Skin epidermis (tissue), 12 donors: ENCODE data around the gene RHBDD1.

Source experiments
- H3K27ac ChIP-seq, 21 experiments: fragments of 200-600 bp; sonication (generic) in 11 of 21; one replicate each; pipeline ENCODE4 v1.5.0; 2020; ENCODE audit warnings: mild to moderate bottlenecking in 3 of 21, inconsistent platforms in 2 of 21, moderate library complexity in 2 of 21
- H3K4me3 ChIP-seq, 7 experiments: fragments of 200-600 bp; sonication (generic) in 2 of 7; one replicate each; pipeline ENCODE4 v1.5.0; 2020; ENCODE audit warnings: inconsistent platforms in 2 of 7, mild to moderate bottlenecking in 2 of 7, moderate library complexity in 1 of 7

Gene RHBDD1

DNA sequence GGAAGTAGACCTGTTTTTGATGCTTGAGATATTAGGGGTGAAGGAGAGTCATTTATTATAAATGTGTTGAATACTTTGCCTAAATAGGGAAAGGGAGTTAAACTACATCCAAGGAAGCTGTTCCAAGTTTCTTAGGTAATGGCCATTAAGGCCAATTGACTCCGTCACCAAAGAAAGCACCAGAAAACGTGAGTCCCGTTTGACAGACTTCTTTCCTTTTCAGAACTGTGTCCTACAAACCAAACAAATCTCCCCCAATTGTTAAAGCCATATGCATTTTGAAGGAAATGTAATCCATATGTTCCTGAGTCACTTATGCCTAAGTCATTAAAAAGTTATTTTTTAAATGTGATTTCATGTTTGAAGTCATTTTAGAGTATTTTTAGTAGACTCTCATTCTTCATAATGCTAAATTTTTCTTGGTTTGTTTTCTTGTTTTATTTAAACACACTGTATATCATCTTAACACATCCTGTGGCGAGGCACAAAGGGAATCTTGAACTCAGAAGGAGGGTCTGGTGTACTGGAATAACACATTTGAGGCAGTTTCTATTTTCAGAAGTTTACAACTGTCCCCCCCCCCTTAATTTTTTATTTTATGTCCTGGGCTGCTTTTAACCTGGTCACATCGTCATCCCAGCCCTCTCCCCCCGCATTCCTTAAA, 133.7 kb downstream of the RHBDD1 start:
- no peak overlapping the region for H3K4me3 ChIP-seq
- H3K27ac ChIP-seq, result peak overlapping the region in 9 of 21 experiments; percentile 1 to 54 (median 34)

DNA sequence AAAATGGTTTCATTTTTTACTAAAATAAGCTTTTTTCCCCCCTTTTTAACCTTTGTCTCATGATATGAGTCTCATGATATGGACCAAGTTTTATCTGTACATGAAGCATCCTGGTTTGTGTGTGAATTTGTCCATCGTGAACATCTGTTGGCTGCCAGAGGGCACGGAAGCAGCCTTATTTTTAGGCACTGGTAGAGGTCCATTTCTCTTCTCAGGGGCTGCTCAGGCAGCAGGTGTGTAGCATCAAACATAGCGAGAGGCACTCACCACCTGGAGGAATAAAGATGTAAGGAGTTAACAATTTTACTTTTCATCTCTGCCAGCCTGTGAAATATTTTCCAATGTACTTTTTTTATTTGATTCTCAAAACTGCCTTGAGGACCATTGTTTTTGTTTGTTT, 134.5 kb downstream of the RHBDD1 start:
- Histone ChIP-seq H3K27ac (peak overlapping the region in 11 of 21 experiments; percentile 1 to 59 (median 34)), H3K4me3 (no peak overlapping the region)

DNA sequence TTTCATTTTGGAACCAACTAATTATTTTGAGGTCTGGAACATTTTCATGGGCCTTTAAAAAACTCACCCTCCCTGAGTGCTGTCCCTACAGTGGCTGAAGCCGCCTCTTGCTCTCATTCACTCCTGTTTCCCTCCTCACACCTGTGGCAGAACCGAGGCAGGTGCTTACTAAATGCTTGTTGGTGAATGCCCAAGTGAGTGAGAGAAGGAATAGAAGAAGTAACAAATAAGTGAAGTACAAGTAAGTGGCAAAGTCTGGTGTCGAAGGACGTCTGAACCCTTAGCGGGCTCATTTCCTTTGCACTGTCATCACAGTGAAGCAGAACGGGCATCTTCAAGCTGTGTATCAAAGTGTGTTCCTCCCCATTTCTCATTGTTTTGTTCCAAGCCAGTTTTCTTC, 135.2 kb downstream of the RHBDD1 start:
- peak overlapping the region in 3 of 21 experiments; percentile 29 to 59 (median 54) for H3K27ac ChIP-seq

DNA sequence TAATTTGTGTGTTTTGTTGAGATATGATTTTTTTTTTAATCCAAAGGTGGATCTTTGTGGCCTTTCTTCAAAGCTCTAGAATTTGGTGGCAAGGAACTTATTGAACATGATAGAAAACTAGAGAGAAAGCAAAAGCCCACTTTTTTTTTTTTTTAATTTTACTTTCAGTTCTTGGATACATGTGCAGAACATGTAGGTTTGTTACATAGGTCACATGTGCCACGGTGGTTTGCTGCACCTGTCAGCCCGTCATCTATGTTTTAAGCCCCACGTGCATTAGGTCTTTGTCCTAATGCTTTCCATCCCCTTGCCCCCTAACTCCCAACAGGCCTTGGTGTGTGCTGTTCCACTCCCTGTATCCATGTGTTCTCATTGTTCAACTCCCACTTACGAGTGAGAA, 135.9 kb downstream of the RHBDD1 start:
- H3K4me3 ChIP-seq, result no peak overlapping the region

More for the DNA sequence above, 135.2 kb downstream of the RHBDD1 start:
- no peak overlapping the region for H3K4me3 ChIP-seq

DNA sequence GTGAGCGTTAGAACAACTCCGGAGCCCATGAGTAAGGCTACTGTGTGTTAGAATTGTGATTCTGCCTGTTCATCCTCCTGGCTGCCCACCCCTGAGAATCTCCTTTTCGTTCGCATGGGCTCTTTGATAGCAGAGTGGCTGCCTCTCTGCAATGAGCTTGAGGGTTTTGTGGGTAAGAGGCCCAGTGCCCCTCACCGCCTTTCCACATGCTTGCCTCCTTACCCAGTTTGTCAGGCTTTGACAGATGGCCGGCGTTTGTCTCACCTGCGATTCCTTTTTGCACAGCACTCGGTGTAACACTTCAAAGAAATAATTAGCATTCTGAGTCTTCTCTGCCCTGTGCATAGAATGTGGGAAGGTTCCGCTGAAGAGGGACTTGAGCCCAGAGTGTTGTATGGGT, 138.0 kb downstream of the RHBDD1 start:
- no peak overlapping the region for H3K4me3 ChIP-seq
- no peak overlapping the region for H3K27ac ChIP-seq

More for the DNA sequence above, 135.9 kb downstream of the RHBDD1 start:
- peak overlapping the region in 1 of 21 experiments; percentile 59 for H3K27ac ChIP-seq

DNA sequence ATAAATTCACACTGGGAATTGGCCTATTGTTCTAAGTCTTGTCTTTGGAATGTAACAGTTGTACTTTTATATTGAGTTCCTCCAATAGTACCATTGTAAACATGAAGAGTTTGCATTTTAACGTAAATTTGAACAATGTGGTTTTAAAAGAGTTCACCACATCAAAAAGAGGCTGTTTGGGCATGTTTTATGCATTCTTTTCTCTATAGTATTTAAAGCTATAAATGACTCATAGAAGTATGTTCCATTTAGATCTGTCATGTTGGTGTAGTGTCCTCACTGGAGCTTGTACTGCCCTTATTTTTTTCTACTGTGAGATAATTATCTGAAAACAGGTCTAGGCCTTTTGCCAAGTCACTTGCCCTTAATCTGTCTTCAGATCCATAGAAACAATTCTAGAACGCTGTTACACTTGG, 141.9 kb downstream of the RHBDD1 start:
- no peak overlapping the region for H3K4me3 ChIP-seq
- H3K27ac ChIP-seq, result no peak overlapping the region

DNA sequence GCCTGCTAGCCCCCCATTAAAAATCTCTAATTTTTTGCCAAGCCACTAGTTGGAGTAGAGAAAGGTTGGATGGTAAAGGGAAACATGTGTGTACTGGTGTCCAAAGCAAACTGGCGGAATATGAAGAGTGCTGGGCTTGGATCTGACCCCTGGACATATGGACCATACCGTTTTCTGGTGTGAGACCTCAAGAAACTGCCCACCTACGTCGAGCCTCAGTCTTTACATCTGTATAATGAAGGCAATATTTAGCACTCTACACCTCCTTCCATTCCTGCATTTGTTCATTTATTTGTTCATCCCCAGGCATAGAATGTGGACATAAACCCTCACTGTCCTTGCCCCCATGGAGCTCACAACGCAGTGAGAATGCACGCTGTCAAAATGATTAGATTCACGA, 142.4 kb downstream of the RHBDD1 start:
- Histone ChIP-seq H3K27ac (no peak overlapping the region), H3K4me3 (no peak overlapping the region)

DNA sequence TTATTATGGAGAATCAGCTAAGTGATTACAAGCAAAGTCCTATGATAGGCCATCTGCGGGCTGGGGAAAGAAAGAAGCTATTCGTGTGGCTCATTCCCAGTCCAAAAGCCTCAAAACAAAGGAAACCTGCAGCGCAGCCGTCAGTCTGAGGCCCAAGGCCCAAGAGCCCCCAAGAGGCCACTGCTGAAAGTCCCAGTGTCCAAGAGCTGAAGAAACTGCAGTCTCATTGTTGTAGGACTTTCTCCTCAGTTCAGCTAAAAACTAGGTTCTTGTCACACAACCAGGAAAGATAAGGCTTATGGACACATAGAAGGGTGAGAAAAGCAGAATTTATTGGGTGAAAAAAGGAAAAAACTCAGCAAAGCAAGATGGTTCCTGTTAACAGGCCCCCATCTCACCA, 143.2 kb downstream of the RHBDD1 start:
- Histone ChIP-seq H3K4me3 (no peak overlapping the region), H3K27ac (no peak overlapping the region)

DNA sequence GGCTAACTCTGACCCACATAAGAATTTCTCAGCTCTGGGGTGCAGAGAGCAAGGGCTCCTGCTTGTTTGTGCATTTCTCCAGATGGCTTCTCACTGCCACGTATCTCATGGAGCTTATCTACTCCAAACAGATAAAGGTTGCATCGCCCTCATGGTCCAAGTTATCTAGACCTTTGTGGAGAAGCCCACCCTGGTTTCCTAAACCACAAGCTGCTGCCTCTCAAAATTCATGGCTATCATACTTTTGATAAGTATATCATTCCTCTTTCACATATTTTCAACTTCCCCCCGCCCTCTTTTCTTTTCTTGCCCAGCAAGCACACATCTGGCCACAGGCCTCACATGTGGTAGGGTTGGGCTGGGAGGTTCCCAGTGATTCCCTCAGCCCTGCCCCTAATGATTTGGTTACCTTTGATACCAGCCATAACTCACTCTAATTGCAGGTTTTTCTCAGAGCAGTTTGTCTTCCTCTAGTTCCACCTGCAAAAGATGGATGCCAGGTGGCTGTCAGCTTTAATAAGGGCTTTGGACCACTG, 146.0 kb downstream of the RHBDD1 start:
- no peak overlapping the region for H3K4me3 ChIP-seq
- H3K27ac ChIP-seq, result no peak overlapping the region

DNA sequence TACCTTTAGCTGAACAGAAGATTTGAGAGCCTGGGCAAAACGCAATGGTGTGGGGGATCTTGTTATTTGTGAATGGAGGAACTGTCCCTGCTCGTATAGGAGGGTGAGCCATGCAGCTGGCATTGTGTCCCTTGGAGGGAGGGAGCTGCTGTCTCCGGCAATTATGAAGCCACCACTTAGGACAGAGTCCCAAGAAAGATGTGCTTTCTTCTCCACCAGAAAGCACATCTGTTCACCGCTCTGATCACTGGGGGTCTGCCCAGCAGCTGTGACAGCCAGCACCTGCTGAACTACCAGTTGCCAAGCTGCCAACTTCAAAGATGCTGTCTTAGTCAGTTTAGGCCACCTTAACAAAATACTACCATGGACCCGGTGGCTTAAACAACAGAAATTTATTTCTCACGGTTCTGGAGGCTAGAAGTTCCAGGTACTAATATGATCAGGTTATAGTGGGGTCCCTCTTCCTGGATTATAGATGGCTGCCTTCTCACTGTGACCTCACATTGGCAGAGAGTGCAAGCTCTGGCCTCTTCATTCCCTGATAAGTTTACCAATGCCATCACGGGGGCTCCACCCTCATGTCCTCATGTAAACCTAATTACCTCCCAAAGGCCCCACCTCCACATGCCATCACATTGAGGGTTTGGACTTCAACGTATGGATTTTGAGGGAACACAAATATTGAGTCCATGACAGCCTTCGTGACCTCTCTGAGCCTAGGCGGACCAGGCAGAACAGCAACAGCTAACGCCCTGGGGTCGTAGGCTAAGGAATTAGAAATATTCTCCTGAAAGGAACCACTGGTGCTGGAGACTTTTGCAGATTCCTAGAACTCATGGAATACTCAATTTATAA, 148.3 kb downstream of the RHBDD1 start:
- peak overlapping the region in 5 of 21 experiments; percentile 4 to 64 (median 29) for H3K27ac ChIP-seq
- H3K4me3 ChIP-seq, result no peak overlapping the region

DNA sequence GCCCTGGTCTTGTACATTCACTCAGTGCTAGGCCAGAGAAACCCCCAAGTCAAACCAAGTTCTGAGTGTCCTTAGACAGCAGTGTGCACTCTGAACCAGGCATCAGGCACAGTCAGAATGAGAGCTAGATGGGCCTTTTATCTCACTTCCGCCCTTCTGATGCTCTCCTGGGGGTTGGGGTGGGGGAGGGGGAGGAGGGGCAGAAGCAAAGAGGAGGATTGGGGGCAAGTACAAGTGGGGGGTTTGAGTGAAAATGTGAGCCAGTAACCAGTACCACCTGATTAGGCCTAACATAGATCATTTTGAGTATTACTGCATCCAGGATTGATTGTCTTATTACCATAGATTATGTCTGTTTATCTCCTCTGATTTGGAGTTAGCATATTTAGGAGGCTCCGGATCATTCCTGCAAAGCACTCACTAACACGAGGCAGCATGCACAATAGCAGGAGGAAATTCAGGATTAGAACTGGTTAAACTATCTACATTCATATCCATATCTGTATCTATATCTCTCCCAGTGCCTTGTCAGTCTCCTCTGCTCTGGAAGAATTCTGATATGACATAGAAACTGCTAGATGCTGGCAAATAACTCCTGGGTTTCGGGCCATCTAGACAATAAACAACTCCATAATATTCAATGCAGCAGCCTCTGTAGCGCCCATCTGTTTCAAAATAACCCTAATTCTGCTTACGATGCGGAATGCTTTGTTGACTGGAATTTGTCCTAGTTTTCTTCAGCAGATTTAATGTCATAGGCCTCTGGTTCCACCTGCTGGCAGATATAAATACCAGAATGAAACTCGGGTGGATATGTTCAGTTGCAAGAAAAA, 149.1 kb downstream of the RHBDD1 start:
- H3K4me3 ChIP-seq, result no peak overlapping the region
- peak overlapping the region in 9 of 21 experiments; percentile 4 to 64 (median 40) for H3K27ac ChIP-seq

DNA sequence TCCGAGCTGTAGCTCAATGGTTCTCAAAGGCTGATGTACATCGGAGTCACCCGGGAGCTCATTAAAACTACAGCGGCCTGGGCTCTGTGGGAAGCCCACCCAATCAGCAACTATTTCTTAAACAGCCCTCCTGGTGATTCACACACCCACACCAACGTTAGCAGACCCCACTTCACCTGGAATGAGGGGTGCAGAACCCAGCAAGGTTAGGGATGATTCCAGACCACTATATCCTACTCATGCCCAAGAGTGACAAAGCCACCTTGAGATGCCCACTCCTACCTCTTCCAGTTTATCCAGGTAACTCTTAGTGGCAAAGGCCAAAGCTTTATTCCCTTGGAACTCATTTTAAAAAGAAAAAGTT, 149.7 kb downstream of the RHBDD1 start:
- H3K27ac ChIP-seq, result no peak overlapping the region
- H3K4me3 ChIP-seq, result no peak overlapping the region

DNA sequence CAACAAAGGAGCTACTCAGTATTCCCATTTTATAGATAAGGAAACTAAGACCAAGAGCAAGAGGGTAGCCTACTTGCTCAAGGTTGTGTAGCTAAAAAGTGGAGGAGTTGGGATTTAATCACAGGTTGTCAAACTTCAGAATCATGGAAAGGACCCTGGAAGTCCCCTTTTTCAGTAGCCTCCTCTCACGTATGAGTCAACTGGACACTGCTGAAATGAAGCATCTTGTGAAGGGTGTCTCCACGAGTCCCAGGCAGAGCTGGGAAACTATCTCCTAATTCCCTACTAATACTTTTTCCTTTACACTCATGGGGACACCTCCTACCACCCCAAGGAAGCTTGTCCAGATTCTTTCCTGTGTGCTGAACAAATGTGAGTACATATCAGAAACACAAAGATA, 155.8 kb downstream of the RHBDD1 start:
- H3K4me3 ChIP-seq, result no peak overlapping the region
- no peak overlapping the region for H3K27ac ChIP-seq

DNA sequence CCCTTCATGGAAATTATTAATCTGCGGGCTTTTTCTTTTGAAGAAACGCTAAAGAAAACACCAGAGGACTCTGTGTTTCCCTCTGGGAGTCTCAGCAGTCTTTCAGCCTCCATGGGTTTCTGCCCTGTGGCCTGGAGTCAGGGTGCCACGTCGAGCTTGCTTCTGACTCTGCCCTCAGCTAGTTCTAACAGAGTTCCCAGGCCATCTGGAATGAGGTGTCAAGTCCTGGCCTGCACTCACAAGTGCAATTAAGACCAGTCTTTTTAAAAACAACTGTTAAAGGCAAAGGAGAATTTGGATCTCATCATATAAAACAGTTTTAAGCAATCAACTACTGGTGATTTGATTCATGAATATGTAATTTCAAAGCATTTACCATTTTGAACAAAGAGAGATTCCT, 157.3 kb downstream of the RHBDD1 start:
- Histone ChIP-seq H3K4me3 (no peak overlapping the region), H3K27ac (peak overlapping the region in 3 of 21 experiments; percentile 3 to 6 (median 4))

DNA sequence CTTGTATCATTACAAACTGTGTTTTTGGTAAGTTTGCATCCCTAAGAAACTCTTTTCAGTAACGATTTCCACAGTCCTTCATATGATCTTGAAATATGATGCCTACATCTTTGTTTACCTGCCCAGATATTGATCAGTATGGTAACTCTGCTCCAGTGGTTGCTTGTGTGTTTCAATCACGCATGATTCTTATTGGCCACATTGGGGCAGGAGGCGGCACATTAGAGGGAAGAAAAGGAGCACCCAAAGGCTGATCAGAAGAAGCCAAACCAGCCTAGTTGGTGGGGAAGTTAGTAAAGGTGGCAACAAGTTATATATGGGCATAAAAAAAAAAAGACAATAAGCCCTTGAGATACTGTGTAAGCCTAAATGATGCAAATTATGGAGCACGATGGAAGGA, 158.9 kb downstream of the RHBDD1 start:
- Histone ChIP-seq H3K27ac (no peak overlapping the region), H3K4me3 (no peak overlapping the region)

DNA sequence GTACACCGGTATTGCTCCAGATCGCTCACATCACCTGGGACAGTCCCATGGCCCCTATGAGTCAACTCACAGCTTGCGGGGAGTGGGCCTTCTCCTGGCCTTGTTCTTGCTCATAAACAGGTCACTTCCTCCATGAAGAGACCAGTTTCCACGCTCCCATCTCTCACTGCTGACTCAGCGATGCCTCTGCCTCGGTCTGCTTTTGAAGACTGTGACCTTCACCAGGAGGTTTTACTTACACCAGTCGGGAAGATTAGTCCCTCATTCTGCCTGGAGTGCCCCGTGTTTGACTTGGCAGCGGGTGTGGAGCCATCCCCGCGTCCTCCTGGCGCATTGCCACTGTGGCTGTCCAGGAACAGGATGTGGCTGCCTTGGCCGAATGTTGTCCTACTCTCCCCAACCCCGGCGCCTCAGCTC, 159.8 kb downstream of the RHBDD1 start:
- Histone ChIP-seq H3K4me3 (no peak overlapping the region), H3K27ac (no peak overlapping the region)

DNA sequence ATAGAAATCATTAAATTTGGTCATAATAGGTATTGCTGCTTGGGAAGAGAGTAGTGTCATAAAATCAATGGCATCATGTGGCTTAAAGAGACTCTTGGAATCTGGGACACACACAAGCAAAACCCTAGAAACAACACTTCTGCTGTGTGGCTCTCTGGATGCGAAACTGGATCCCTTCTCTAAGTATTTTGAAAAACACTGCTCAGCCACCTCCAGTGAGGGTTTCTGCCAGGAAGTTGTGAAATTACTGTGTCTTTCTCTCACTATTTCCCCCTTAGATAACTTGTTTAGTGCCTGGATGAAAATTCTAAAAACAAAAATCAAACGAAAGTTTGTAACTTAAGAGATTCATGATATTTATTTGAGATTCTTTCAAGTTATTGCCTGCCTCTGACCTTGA, 163.8 kb downstream of the RHBDD1 start:
- H3K4me3 ChIP-seq, result no peak overlapping the region
- H3K27ac ChIP-seq, result no peak overlapping the region

DNA sequence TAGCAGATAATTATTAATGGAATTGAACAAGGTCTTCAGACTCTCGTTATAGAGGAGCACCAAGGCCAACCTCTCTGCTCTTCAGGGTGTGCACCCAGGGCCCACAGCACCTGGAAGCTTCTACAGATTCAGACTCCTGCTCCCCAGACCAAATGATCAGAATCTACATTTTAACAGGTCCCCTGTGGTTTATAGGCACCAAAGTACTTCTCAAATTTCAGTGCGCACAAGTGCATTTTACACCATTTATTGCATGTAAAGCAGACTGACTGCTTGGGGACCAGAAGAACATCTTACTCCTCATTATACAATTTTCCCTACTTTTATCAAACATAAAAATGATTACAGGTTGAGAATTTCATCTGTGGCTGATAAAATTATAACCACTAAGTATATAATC, 164.3 kb downstream of the RHBDD1 start:
- Histone ChIP-seq H3K27ac (no peak overlapping the region), H3K4me3 (no peak overlapping the region)

DNA sequence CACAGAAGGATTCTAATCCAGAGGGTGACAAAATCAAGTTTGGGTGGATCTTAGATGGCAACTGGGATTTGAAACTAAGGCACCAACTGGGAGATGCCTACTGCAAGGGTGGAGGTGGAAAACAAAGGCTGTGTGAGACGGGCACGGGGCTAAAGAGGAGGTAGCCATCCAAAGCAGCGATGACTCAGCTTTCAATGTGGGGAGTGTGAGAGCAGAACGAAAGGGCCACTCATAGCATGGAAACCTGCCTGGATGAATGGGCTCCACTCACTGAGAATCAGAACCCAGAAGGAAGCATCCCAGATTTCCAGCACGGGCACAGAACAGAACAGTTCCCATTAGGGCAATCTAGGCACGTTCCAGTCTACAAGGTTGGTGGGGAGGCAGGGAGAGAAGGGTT, 168.6 kb downstream of the RHBDD1 start:
- Histone ChIP-seq H3K4me3 (no peak overlapping the region), H3K27ac (no peak overlapping the region)
